ENCODE results near the gene RHOH. TPM values are rescaled to one million over a fixed set of nuclear protein-coding genes. Genes with fewer than 3 reads are reported as not detected.

RHOH gene
- total RNA-seq, 1 donor from 2014 or later, result not detected

- H3K4me2 ChIP-seq (ENCODE audit: low read length), result no peak overlapping the region
- H3K27ac Mint-ChIP-seq (ENCODE audit: unreplicated experiment), result no peak overlapping the region
Observed at GRCh38 chr4:40228497-40229365, 31.9 kb downstream of the RHOH start.

GRCh38 chr4:40231316-40231863 lies 34.6 kb downstream of the RHOH start:
- no peak overlapping the region for H3K27ac Mint-ChIP-seq (ENCODE audit: unreplicated experiment)
- H3K4me3 Mint-ChIP-seq (ENCODE audit: unreplicated experiment), result no peak overlapping the region
- H3K9me3 ChIP-seq (ENCODE audit: insufficient read depth, low read depth, low read length), result no peaks in the 10 kb centered on the region
- H3K27me3 ChIP-seq (ENCODE audit: insufficient read depth, low read length), result no peaks in the 10 kb centered on the region
- H3K27ac ChIP-seq (ENCODE audit: low read depth, low read length), result no peak overlapping the region
- H3K4me2 ChIP-seq (ENCODE audit: low read length), result no peak overlapping the region
- no peaks in the 10 kb centered on the region for H3K4me1 ChIP-seq (ENCODE audit: insufficient read depth, low read length)
- H2AFZ ChIP-seq (ENCODE audit: low read depth, low read length), result no peak overlapping the region
- no peaks in the 10 kb centered on the region for H3K9me3 Mint-ChIP-seq (ENCODE audit: unreplicated experiment)
- no peaks in the 10 kb centered on the region for H4K20me1 ChIP-seq (ENCODE audit: insufficient read depth, low read length)
- TF ChIP-seq CTCF (IDR thresholded peaks at IDR 0.05; ENCODE audit: insufficient read depth, low read depth, low read length) (no peak), EZH2 (IDR thresholded peaks at IDR 0.05; ENCODE audit: insufficient read depth, low read length) (no peak)
- no peaks in the 10 kb centered on the region for H3K36me3 ChIP-seq (ENCODE audit: insufficient read depth, low read length)
- H3K9ac ChIP-seq (ENCODE audit: low read length), result no peak overlapping the region
- no peaks in the 10 kb centered on the region for H3K27me3 Mint-ChIP-seq (ENCODE audit: low read depth, unreplicated experiment)
- no peaks in the 10 kb centered on the region for H3K79me2 ChIP-seq (ENCODE audit: insufficient read depth, low read length)
- DNase-seq (ENCODE audit: low read depth), result no peak
- no peak overlapping the region for H3K4me3 ChIP-seq (ENCODE audit: insufficient read depth, low read depth, low read length)
- no peaks in the 10 kb centered on the region for H3K36me3 Mint-ChIP-seq (ENCODE audit: low read depth, unreplicated experiment)
- H3K4me1 Mint-ChIP-seq (ENCODE audit: low read depth, unreplicated experiment), result peaks cover 3% of the 10 kb centered on the region
- FAIRE-seq, result no peak

More at GRCh38 chr4:40228497-40229365, 31.9 kb downstream of the RHOH start:
- no peak overlapping the region for H3K4me3 ChIP-seq (ENCODE audit: insufficient read depth, low read depth, low read length)
- no peaks in the 10 kb centered on the region for H3K36me3 ChIP-seq (ENCODE audit: insufficient read depth, low read length)
- no peaks in the 10 kb centered on the region for H3K79me2 ChIP-seq (ENCODE audit: insufficient read depth, low read length)
- Mint-ChIP-seq H3K36me3 (ENCODE audit: low read depth, unreplicated experiment) (no peaks in the 10 kb centered on the region), H3K9me3 (ENCODE audit: unreplicated experiment) (no peaks in the 10 kb centered on the region), H3K4me1 (ENCODE audit: low read depth, unreplicated experiment) (peaks cover 3% of the 10 kb centered on the region), H3K27me3 (ENCODE audit: low read depth, unreplicated experiment) (no peaks in the 10 kb centered on the region), H3K4me3 (ENCODE audit: unreplicated experiment) (no peak overlapping the region)
- no peaks in the 10 kb centered on the region for H3K4me1 ChIP-seq (ENCODE audit: insufficient read depth, low read length)
- TF ChIP-seq CTCF (IDR thresholded peaks at IDR 0.05; ENCODE audit: insufficient read depth, low read depth, low read length), result peak; percentile 13
- no peak for TF ChIP-seq EZH2 (IDR thresholded peaks at IDR 0.05; ENCODE audit: insufficient read depth, low read length)
- FAIRE-seq (no peak), DNase-seq (ENCODE audit: low read depth) (no peak)
- no peaks in the 10 kb centered on the region for H4K20me1 ChIP-seq (ENCODE audit: insufficient read depth, low read length)
- H3K9ac ChIP-seq (ENCODE audit: low read length), result no peak overlapping the region
- H3K27me3 ChIP-seq (ENCODE audit: insufficient read depth, low read length), result no peaks in the 10 kb centered on the region
- no peaks in the 10 kb centered on the region for H3K9me3 ChIP-seq (ENCODE audit: insufficient read depth, low read depth, low read length)
- H3K27ac ChIP-seq (ENCODE audit: low read depth, low read length), result no peak overlapping the region
- no peak overlapping the region for H2AFZ ChIP-seq (ENCODE audit: low read depth, low read length)

GRCh38 chr4:40232610-40233009 lies 35.8 kb downstream of the RHOH start:
- TF ChIP-seq EZH2 (IDR thresholded peaks at IDR 0.05; ENCODE audit: insufficient read depth, low read length) (no peak), CTCF (IDR thresholded peaks at IDR 0.05; ENCODE audit: insufficient read depth, low read depth, low read length) (no peak)

More at GRCh38 chr4:40232610-40233009, 35.8 kb downstream of the RHOH start:
- Histone ChIP-seq H3K9me3 (ENCODE audit: insufficient read depth, low read depth, low read length) (no peaks in the 10 kb centered on the region), H3K27me3 (ENCODE audit: insufficient read depth, low read length) (no peaks in the 10 kb centered on the region), H4K20me1 (ENCODE audit: insufficient read depth, low read length) (no peaks in the 10 kb centered on the region), H3K4me2 (ENCODE audit: low read length) (no peak overlapping the region), H3K4me3 (ENCODE audit: insufficient read depth, low read depth, low read length) (no peak overlapping the region), H3K79me2 (ENCODE audit: insufficient read depth, low read length) (no peaks in the 10 kb centered on the region), H3K4me1 (ENCODE audit: insufficient read depth, low read length) (no peaks in the 10 kb centered on the region), H3K9ac (ENCODE audit: low read length) (no peak overlapping the region), H3K36me3 (ENCODE audit: insufficient read depth, low read length) (no peaks in the 10 kb centered on the region), H3K27ac (ENCODE audit: low read depth, low read length) (no peak overlapping the region), H2AFZ (ENCODE audit: low read depth, low read length) (no peak overlapping the region)
- no peaks in the 10 kb centered on the region for H3K4me1 Mint-ChIP-seq (ENCODE audit: low read depth, unreplicated experiment)
- H3K9me3 Mint-ChIP-seq (ENCODE audit: unreplicated experiment), result no peaks in the 10 kb centered on the region
- no peaks in the 10 kb centered on the region for H3K27me3 Mint-ChIP-seq (ENCODE audit: low read depth, unreplicated experiment)
- H3K36me3 Mint-ChIP-seq (ENCODE audit: low read depth, unreplicated experiment), result no peaks in the 10 kb centered on the region
- H3K27ac Mint-ChIP-seq (ENCODE audit: unreplicated experiment), result no peak overlapping the region
- DNase-seq (ENCODE audit: low read depth), result no peak
- no peak for FAIRE-seq
- H3K4me3 Mint-ChIP-seq (ENCODE audit: unreplicated experiment), result no peak overlapping the region

All from astrocyte (in vitro differentiated cells and primary cell).